BLaER1 treated with 17β-estradiol and CSF1 and Interleukin-3, amounts not matched to agents 10 nM and 100 nM (cell line): Measurements from ENCODE around the gene TNFRSF1B.

ENCODE experiments used
- H3K27ac ChIP-seq, 11 experiments: shearing (Covaris generic); formaldehyde crosslinking; 2 replicates each; pipeline ENCODE4 v1.8.1; 2022
- H3K27me3 ChIP-seq, 11 experiments: shearing (Covaris generic); formaldehyde crosslinking; 2 replicates each; pipeline ENCODE4 v1.8.1; 2022
- H3K36me3 ChIP-seq, 11 experiments: shearing (Covaris generic); formaldehyde crosslinking; 2 replicates each; pipeline ENCODE4 v1.8.1; 2022
- H3K4me1 ChIP-seq, 10 experiments: shearing (Covaris generic); formaldehyde crosslinking; 2 replicates each; pipeline ENCODE4 v1.8.1; 2022
- H3K4me2 ChIP-seq, 11 experiments: shearing (Covaris generic); formaldehyde crosslinking; 2 replicates each; pipeline ENCODE4 v1.8.1; 2022
- H3K4me3 ChIP-seq, 10 experiments: shearing (Covaris generic); formaldehyde crosslinking; 2 replicates each; pipeline ENCODE4 v1.8.1; 2022
- H3K9ac ChIP-seq, 11 experiments: shearing (Covaris generic); formaldehyde crosslinking; 2 replicates each; pipeline ENCODE4 v1.8.1; 2022
- H3K9me3 ChIP-seq, 11 experiments: shearing (Covaris generic); formaldehyde crosslinking; replicated peaks in 1 of 11; 2 replicates each; pipeline ENCODE4 v1.8.1; 2022
- H4K20me1 ChIP-seq, 11 experiments: shearing (Covaris generic); formaldehyde crosslinking; 2 replicates each; pipeline ENCODE4 v1.8.1; 2022
- Cebpa-rat ChIP-seq, 11 experiments: shearing (Covaris generic); IDR thresholded peaks; 2 replicates each; pipeline ENCODE4 v1.8.1; 2022

The TNFRSF1B gene

GRCh38 chr1:12167493-12168429 is 970 bp downstream of the TNFRSF1B start:
- Histone ChIP-seq H3K27ac (peak overlapping the region; percentile 78 to 94 (median 90)), H3K27me3 (no peaks in the 10 kb centered on the region), H3K4me1 (peaks cover 73 to 99% (median 85%) of the 10 kb centered on the region in 10 experiments), H4K20me1 (peaks cover 8 to 60% (median 49%) of the 10 kb centered on the region in 11 experiments; a peak in 21 of 22 replicates), H3K4me3 (peak overlapping the region; percentile 55 to 100 (median 84)), H3K4me2 (peak overlapping the region; percentile 96 to 100 (median 99)), H3K9me3 (no peaks in the 10 kb centered on the region; a peak in 1 of 22 replicates), H3K9ac (peak overlapping the region; percentile 81 to 99 (median 88)), H3K36me3 (peaks cover 0 to 58% (median 0%) of the 10 kb centered on the region in 11 experiments; a peak in 10 of 22 replicates)
- TF ChIP-seq Cebpa-rat (IDR thresholded peaks at IDR 0.05), result no peak

- TF ChIP-seq Cebpa-rat (IDR thresholded peaks at IDR 0.05), result no peak
- Histone ChIP-seq H3K4me1 (peaks cover 73 to 99% (median 85%) of the 10 kb centered on the region in 10 experiments), H3K27me3 (no peaks in the 10 kb centered on the region), H3K36me3 (peaks cover 0 to 66% (median 0%) of the 10 kb centered on the region in 11 experiments; a peak in 10 of 22 replicates), H3K4me3 (peak overlapping the region in 8 of 10 experiments; percentile 69 to 100 (median 88); a peak in 16 of 20 replicates), H3K4me2 (peak overlapping the region; percentile 96 to 100 (median 99)), H3K27ac (peak overlapping the region in 7 of 11 experiments; percentile 78 to 94 (median 91); a peak in 12 of 22 replicates), H3K9me3 (no peaks in the 10 kb centered on the region; a peak in 1 of 22 replicates), H4K20me1 (peaks cover 8 to 68% (median 57%) of the 10 kb centered on the region in 11 experiments; a peak in 21 of 22 replicates), H3K9ac (peak overlapping the region; percentile 81 to 99 (median 88); a peak in 16 of 22 replicates)
These were observed 1.8 kb downstream of the TNFRSF1B start for GRCh38 chr1:12168451-12169160.

- H3K4me3 ChIP-seq, result peak overlapping the region in 5 of 10 experiments; percentile 85 to 100 (median 93); a peak in 9 of 20 replicates
- peak overlapping the region in 3 of 11 experiments; percentile 45 to 94 (median 94); a peak in 6 of 22 replicates for H3K27ac ChIP-seq
- H3K27me3 ChIP-seq, result no peaks in the 10 kb centered on the region
- peaks cover 8 to 78% (median 64%) of the 10 kb centered on the region in 11 experiments; a peak in 21 of 22 replicates for H4K20me1 ChIP-seq
- TF ChIP-seq Cebpa-rat (IDR thresholded peaks at IDR 0.05), result no peak
- H3K9ac ChIP-seq, result peak overlapping the region in 5 of 11 experiments; percentile 89 to 99 (median 94); a peak in 8 of 22 replicates
- H3K4me2 ChIP-seq, result peak overlapping the region; percentile 96 to 100 (median 99); a peak in 21 of 22 replicates
- peaks cover 73 to 99% (median 86%) of the 10 kb centered on the region in 10 experiments for H3K4me1 ChIP-seq
- H3K9me3 ChIP-seq, result no peaks in the 10 kb centered on the region; a peak in 1 of 22 replicates
- H3K36me3 ChIP-seq, result peaks cover 0 to 75% (median 0%) of the 10 kb centered on the region in 11 experiments; a peak in 10 of 22 replicates
These were observed 2.8 kb downstream of the TNFRSF1B start for GRCh38 chr1:12169442-12170135.

- Histone ChIP-seq H3K4me1 (peaks cover 73 to 100% (median 88%) of the 10 kb centered on the region in 10 experiments), H3K4me2 (peak overlapping the region; percentile 96 to 100 (median 99); a peak in 21 of 22 replicates), H3K27me3 (no peaks in the 10 kb centered on the region), H3K27ac (peak overlapping the region in 3 of 11 experiments; percentile 45 to 94 (median 94); a peak in 5 of 22 replicates), H3K9me3 (no peaks in the 10 kb centered on the region; a peak in 1 of 22 replicates), H4K20me1 (peaks cover 8 to 85% (median 71%) of the 10 kb centered on the region in 11 experiments; a peak in 21 of 22 replicates), H3K9ac (peak overlapping the region in 3 of 11 experiments; percentile 91 to 99 (median 98); a peak in 6 of 22 replicates), H3K36me3 (peaks cover 0 to 82% (median 0%) of the 10 kb centered on the region in 11 experiments; a peak in 10 of 22 replicates), H3K4me3 (peak overlapping the region in 4 of 10 experiments; percentile 85 to 100 (median 95); a peak in 9 of 20 replicates)
- TF ChIP-seq Cebpa-rat (IDR thresholded peaks at IDR 0.05), result no peak
These were observed 3.5 kb downstream of the TNFRSF1B start for GRCh38 chr1:12170263-12170671.

- Histone ChIP-seq H4K20me1 (peaks cover 3 to 96% (median 79%) of the 10 kb centered on the region in 11 experiments; a peak in 20 of 22 replicates), H3K36me3 (peaks cover 0 to 93% (median 0%) of the 10 kb centered on the region in 11 experiments; a peak in 10 of 22 replicates), H3K4me3 (peak overlapping the region in 3 of 10 experiments; percentile 91 to 100 (median 99); a peak in 6 of 20 replicates), H3K27me3 (no peaks in the 10 kb centered on the region), H3K4me1 (peaks cover 73 to 100% (median 87%) of the 10 kb centered on the region in 10 experiments), H3K9me3 (no peaks in the 10 kb centered on the region; a peak in 1 of 22 replicates), H3K27ac (peak overlapping the region in 6 of 11 experiments; percentile 7 to 69 (median 50); a peak in 7 of 22 replicates), H3K4me2 (peak overlapping the region in 6 of 11 experiments; percentile 71 to 100 (median 98); a peak in 12 of 22 replicates), H3K9ac (peak overlapping the region in 5 of 11 experiments; percentile 34 to 99 (median 91); a peak in 7 of 22 replicates)
- TF ChIP-seq Cebpa-rat (IDR thresholded peaks at IDR 0.05), result no peak
These were observed 4.6 kb downstream of the TNFRSF1B start for GRCh38 chr1:12171206-12172041.

GRCh38 chr1:12172042-12172851 is 5.5 kb downstream of the TNFRSF1B start:
- Histone ChIP-seq H3K36me3 (peaks cover 0 to 99% (median 0%) of the 10 kb centered on the region in 11 experiments; a peak in 10 of 22 replicates), H4K20me1 (peaks cover 3 to 100% (median 80%) of the 10 kb centered on the region in 11 experiments; a peak in 20 of 22 replicates), H3K4me3 (peak overlapping the region in 3 of 10 experiments; percentile 91 to 100 (median 99); a peak in 7 of 20 replicates), H3K9me3 (no peaks in the 10 kb centered on the region; a peak in 1 of 22 replicates), H3K4me1 (peaks cover 78 to 100% (median 87%) of the 10 kb centered on the region in 10 experiments), H3K4me2 (peak overlapping the region; percentile 67 to 100 (median 86)), H3K9ac (peak overlapping the region in 7 of 11 experiments; percentile 21 to 99 (median 45); a peak in 9 of 22 replicates), H3K27ac (peak overlapping the region in 7 of 11 experiments; percentile 37 to 69 (median 54); a peak in 13 of 22 replicates), H3K27me3 (no peaks in the 10 kb centered on the region)
- no peak for TF ChIP-seq Cebpa-rat (IDR thresholded peaks at IDR 0.05)
